HUES64 (cell line): ENCODE data around the gene CHN2.

Source experiments
- H3K27ac ChIP-seq: 2 replicates; pipeline ENCODE4 v1.7.0; 2013; ENCODE audit warnings: low read depth, low read length, inconsistent platforms
- H3K27me3 ChIP-seq: 2 replicates; pipeline ENCODE4 v1.6.1; 2013; ENCODE audit warnings: mild to moderate bottlenecking, low read length; ENCODE audit not compliant: insufficient read depth
- H3K36me3 ChIP-seq: 2 replicates; pipeline ENCODE4 v1.6.1; 2013; ENCODE audit warnings: mild to moderate bottlenecking, low read length; ENCODE audit not compliant: insufficient read depth
- H3K4me1 ChIP-seq: 2 replicates; pipeline ENCODE4 v1.6.1; 2013; ENCODE audit warnings: mild to moderate bottlenecking, low read length, moderate library complexity; ENCODE audit not compliant: insufficient read depth
- H3K4me3 ChIP-seq: 2 replicates; pipeline ENCODE4 v1.5.1; 2013; ENCODE audit warnings: mild to moderate bottlenecking, low read length, moderate library complexity
- H3K9ac ChIP-seq: 2 replicates; pipeline ENCODE4 v1.6.1; 2013; ENCODE audit warnings: mild to moderate bottlenecking, low read depth, low read length
- H3K9me3 ChIP-seq: 2 replicates; pipeline ENCODE4 v1.6.1; 2013; ENCODE audit warnings: low read depth, low read length; ENCODE audit not compliant: insufficient read depth
- WGBS: fragments of 150-250, 120-280 bp; methylation state at CpG from one replicate; pipeline ENCODE4 v1.1.7; 2013; ENCODE audit warnings: missing lambda C conversion rate; 5-methylcytosine and 5-hydroxymethylcytosine counted together

Gene CHN2

DNA sequence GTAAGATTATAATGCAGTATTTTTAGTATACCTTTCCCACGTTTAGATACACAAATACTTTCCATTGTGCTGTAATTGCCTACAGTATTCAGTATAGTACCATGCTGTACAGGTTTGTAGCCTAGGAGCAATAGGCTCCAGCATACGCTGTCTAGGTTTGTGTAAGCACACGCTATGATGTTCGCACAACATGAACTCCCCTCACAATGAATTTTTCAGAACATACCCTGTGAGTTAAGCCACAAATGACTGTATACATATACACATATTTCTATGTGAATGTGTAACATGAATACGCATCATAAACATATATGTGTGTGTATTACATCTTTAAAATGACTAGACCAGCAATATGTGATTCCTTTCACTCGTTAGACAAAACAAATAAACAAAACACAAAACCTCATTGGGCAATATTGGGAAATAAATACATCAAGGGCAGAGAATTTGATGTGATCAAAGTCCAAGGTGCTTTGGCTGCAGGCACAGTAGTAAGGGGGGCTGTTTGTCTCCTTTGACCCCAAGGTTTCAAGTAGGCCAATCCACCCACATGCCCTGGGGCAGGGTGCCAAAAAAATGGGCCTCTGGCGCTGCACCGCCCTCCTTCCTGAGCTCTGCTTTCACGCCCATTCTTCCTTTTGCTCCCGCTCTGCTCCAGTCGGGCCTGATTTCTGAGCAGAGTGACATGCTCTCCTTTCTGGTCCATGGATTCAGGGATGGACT, 33.9 kb downstream of the CHN2 start:
- Histone ChIP-seq H3K9me3 (no peaks in the 10 kb centered on the region), H3K27me3 (no peaks in the 10 kb centered on the region), H3K9ac (no peak overlapping the region), H3K36me3 (no peaks in the 10 kb centered on the region), H3K27ac (no peak overlapping the region), H3K4me3 (no peak overlapping the region), H3K4me1 (peaks cover 11% of the 10 kb centered on the region; the same call in 1 of the 2 replicates)
- WGBS: 93% methylated on average over 9 of the region's 11 CpGs

DNA sequence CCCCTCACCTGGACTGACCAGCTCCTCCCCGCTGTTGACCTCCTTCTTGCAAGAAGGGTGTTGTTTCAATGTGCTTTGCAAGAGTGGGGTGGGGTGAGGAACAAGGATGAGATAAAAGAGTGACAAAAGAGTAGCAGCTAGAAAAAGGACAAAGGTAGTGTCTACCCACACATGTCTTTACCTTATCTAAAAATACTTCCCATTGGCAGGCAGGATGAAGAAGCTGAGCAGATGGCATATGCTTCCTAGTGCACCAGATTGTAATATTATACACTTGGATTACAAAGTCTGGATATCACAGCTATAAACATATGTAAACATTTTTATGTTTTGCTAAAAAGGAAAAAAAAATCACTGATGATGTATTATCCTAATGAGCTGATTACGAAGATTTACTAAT, 34.5 kb downstream of the CHN2 start:
- no peaks in the 10 kb centered on the region for H3K36me3 ChIP-seq
- H3K4me3 ChIP-seq: no peak overlapping the region
- no peak overlapping the region for H3K27ac ChIP-seq
- H3K9me3 ChIP-seq: no peaks in the 10 kb centered on the region
- 86% methylated on average over 1 of the region's 2 CpGs for WGBS
- H3K4me1 ChIP-seq: peaks cover 11% of the 10 kb centered on the region; the same call in 1 of the 2 replicates
- no peaks in the 10 kb centered on the region for H3K27me3 ChIP-seq
- no peak overlapping the region for H3K9ac ChIP-seq

DNA sequence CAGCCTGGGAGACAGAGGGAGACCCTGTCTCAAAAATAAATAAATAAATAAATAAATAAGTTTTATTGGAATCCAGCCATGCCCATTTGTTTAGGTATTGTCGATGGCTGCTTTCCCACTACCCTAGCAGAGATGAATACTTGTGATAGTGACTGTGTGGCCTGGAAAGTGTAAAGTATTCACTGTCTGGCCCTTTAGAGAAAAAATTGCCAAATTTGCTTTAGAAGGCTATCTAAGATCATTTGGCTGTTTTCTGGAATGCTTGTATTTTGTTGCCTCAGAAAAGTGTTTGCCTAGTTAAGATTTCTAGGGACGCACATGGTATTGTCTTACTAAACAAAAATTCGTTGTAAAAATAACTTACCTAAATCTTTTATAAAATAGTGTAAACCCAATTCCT, 35.4 kb downstream of the CHN2 start:
- no peak overlapping the region for H3K9ac ChIP-seq
- H3K36me3 ChIP-seq: no peaks in the 10 kb centered on the region
- no peaks in the 10 kb centered on the region for H3K27me3 ChIP-seq
- no peak overlapping the region for H3K27ac ChIP-seq
- no peak overlapping the region for H3K4me3 ChIP-seq
- H3K9me3 ChIP-seq: no peaks in the 10 kb centered on the region
- WGBS: 91% methylated on average over 3 of the region's 3 CpGs
- peaks cover 11% of the 10 kb centered on the region; the same call in 1 of the 2 replicates for H3K4me1 ChIP-seq

DNA sequence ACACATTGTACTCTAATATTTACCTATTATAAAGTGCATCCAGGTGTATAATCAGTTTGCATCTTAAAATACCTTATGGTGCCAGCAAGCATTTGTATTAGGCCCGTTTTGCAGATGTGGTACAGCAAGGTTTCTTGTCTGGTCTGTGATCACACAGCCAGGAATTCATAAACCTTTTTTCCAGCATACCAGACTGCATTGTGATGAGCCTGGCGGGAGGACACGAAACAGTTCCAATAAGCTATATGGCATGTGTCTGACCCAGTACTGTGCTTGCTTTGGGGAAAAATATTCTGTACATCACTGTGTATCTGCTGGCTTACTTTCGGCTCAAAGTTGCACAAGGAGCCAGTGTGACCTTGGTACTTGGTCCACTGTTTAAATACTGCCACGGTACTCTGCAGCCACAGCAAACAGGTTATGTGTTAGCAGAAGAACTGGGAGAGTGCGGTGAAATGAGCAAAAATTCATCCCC, 36.3 kb downstream of the CHN2 start:
- WGBS: 93% methylated on average over 6 of the region's 6 CpGs
- no peaks in the 10 kb centered on the region for H3K9me3 ChIP-seq

DNA sequence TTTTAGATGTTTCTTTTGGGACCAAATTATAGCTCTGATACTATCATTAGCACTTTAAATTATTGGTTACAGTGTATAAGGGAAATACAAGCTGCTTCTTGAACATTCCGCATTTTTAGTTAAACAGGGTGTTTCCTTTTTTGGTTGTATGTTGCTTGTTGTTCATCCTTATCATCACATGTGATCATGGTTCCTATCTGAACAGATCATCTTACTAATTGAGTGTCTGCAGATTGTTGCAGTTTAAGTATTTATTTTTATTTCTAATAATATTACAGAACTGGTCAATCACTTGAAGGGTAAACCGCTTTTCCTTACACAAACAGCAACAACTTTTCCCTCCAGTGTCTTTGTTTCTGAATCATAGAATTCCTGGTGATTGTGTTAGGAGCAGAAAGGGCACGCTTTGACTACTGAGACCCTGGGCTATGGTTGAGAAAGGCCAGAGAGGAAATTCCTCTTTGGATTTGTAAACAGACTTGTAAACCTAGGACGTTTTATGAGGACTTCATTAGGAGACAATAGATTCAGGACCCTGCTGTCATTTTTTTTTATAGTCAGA, 37.2 kb downstream of the CHN2 start:
- H3K4me1 ChIP-seq: peaks cover 11% of the 10 kb centered on the region; the same call in 1 of the 2 replicates
- no peaks in the 10 kb centered on the region for H3K27me3 ChIP-seq
- no peak overlapping the region; the same call in 1 of the 2 replicates for H3K9ac ChIP-seq
- WGBS: 49% methylated on average over 2 of the region's 4 CpGs
- H3K4me3 ChIP-seq: no peak overlapping the region
- no peaks in the 10 kb centered on the region for H3K9me3 ChIP-seq
- no peak overlapping the region for H3K27ac ChIP-seq
- no peaks in the 10 kb centered on the region for H3K36me3 ChIP-seq

More for the DNA sequence above, 36.3 kb downstream of the CHN2 start:
- no peak overlapping the region for H3K9ac ChIP-seq
- H3K27me3 ChIP-seq: no peaks in the 10 kb centered on the region
- H3K36me3 ChIP-seq: no peaks in the 10 kb centered on the region
- H3K4me1 ChIP-seq: peaks cover 11% of the 10 kb centered on the region; the same call in 1 of the 2 replicates
- no peak overlapping the region for H3K27ac ChIP-seq
- no peak overlapping the region for H3K4me3 ChIP-seq

DNA sequence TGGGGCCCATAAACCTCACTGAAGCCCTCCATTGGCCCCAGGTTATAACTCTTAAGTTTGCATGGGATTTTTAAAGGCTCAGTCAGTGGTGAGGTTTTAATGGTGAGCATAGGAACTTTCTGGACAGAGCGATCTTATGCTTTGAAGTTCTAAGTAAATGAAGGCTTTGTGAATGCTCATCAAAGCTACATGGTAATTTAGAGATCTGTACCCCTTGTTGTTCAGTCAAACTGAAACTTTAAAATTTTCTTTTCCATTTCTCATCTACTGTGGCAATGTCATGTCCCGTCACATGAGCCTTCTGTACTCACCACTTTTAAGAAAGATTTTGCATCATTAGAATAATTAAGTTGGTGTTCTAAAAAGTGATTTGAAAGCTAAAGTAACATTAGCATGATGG, 39.9 kb downstream of the CHN2 start:
- no peaks in the 10 kb centered on the region for H3K9me3 ChIP-seq
- peaks cover 11% of the 10 kb centered on the region; the same call in 1 of the 2 replicates for H3K4me1 ChIP-seq
- WGBS: 100% methylated on average over 2 of the region's 2 CpGs
- no peak overlapping the region for H3K4me3 ChIP-seq
- H3K36me3 ChIP-seq: no peaks in the 10 kb centered on the region
- H3K27me3 ChIP-seq: no peaks in the 10 kb centered on the region
- no peak overlapping the region for H3K27ac ChIP-seq
- no peak overlapping the region for H3K9ac ChIP-seq

DNA sequence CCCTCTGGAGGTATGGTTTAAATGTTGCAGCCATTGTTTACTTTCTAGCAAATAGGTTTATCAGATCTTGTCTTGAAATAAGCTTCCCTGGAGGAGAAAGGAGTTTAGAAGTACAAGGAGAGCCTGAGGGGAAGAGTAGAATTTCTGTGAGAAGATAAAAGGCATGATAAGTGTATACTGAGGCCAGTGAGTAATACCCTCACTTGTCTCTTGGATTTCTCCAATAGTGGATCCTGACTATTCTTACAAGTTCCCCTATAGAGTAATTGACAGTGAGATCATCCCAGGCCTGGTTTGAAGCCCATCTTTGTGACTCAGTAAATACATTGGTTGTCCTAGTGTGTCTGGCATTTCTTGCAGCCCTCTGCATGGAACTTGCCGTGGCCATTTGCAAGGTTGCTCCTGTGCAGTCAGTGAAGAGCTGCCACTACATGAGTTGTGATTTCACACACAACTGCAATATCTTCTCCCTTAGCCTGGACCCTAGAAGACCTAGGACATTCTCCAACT, 41.6 kb downstream of the CHN2 start:
- Histone ChIP-seq H3K36me3 (no peaks in the 10 kb centered on the region), H3K9me3 (0 out of 2 replicates have a peak, but pooled peaks cover under 1% of the 10 kb centered on the region), H3K27ac (no peak overlapping the region), H3K4me3 (no peak overlapping the region), H3K9ac (no peak overlapping the region), H3K4me1 (peaks cover 11% of the 10 kb centered on the region; the same call in 1 of the 2 replicates), H3K27me3 (no peaks in the 10 kb centered on the region)
- WGBS: 95% methylated on average over 1 of the region's 1 CpG

DNA sequence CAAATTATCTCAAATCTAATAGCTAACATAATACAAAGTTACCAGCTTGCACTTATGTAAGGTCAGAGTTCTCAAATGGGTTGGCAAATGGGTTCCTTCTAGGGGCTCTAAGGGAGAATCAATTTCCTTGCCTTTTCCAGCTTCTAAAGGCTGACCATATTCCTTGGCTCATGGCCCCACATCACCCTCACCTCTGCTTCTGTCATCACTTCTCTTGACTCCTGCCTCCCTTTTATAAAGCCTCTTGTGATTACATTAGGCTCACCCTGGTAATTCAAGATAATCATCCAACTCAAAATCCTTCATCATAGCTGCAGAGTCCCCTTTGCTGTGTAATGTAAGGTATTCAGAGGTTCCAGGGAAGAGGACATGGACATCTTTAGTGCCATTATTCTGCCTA, 42.1 kb downstream of the CHN2 start:
- no peaks in the 10 kb centered on the region for H3K36me3 ChIP-seq
- peaks cover 7% of the 10 kb centered on the region; the same call in 1 of the 2 replicates for H3K4me1 ChIP-seq
- 0 out of 2 replicates have a peak, but pooled peaks cover 3% of the 10 kb centered on the region for H3K9me3 ChIP-seq
- no peak overlapping the region for H3K27ac ChIP-seq
- no peak overlapping the region for H3K9ac ChIP-seq
- no peak overlapping the region for H3K4me3 ChIP-seq
- H3K27me3 ChIP-seq: no peaks in the 10 kb centered on the region

DNA sequence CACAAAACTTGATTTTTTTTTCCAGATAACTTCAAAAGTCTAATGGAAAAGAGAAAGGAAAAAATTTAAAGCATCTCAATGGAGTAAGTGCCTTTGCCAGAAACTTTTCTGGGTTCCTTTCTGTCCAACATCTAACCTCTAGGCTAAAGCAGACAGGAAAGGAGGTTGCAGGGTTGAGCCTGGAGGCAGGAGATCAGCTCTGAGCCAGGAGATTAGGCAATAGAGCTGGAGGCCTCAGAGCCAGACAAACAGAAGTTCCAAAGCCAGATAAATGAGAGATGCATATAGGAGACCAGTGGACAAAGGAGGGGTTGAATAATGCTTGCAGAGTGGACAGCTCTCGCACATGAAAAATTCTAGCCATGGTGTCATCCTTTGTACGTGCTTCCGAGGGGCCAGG, 42.9 kb downstream of the CHN2 start:
- H3K4me3 ChIP-seq: no peak overlapping the region

DNA sequence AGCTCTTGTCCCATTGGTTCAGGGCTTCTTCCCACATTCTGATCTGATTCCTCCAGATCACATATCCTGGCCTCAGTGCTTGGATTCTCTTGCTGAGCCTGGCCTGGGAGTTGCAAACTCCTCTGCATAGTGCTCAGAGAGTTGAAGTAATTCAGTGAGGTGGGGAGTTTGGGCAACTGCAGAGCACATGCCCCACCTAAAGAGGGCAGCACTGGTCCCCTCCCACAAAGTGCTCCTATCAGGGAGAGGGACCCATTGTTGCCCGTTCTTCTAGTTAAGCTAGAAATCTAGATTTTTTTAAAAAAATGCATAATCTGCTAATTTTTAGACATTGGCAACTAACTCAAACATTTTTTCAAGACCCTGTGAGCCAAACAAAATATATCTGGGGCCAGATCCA, 45.1 kb downstream of the CHN2 start:
- Histone ChIP-seq H3K36me3 (no peaks in the 10 kb centered on the region), H3K4me1 (peaks cover 6% of the 10 kb centered on the region; the same call in 1 of the 2 replicates), H3K9me3 (0 out of 2 replicates have a peak, but pooled peaks cover 3% of the 10 kb centered on the region), H3K4me3 (no peak overlapping the region), H3K27ac (no peak overlapping the region), H3K9ac (no peak overlapping the region), H3K27me3 (no peaks in the 10 kb centered on the region)
- WGBS: no CpG with 5 or more reads among the region's 1 CpG

More for the DNA sequence above, 42.9 kb downstream of the CHN2 start:
- H3K27ac ChIP-seq: no peak overlapping the region
- WGBS: 93% methylated on average over 3 of the region's 3 CpGs
- H3K36me3 ChIP-seq: no peaks in the 10 kb centered on the region
- H3K27me3 ChIP-seq: no peaks in the 10 kb centered on the region
- 0 out of 2 replicates have a peak, but pooled peaks cover 3% of the 10 kb centered on the region for H3K9me3 ChIP-seq
- no peaks in the 10 kb centered on the region for H3K4me1 ChIP-seq
- no peak overlapping the region for H3K9ac ChIP-seq

DNA sequence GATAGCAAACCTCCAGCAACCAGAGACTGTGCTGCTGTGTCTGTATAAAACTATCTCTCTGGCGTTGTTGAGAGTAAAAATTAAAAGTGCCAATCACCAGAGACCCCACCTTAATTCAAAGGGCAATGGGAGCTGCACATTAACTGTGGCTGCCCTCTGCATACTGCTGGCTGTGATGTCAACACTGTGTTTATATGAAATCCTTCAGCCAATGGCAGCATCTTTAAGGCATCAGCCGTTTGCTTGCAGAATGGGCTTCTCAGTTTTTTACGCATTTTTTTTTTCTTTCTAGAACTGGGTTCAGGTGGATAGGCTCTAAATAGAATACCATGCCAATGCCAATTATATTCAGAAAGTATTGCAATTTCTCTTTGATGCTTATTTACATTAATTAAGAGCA, 47.7 kb downstream of the CHN2 start:
- WGBS: 92% methylated on average over 3 of the region's 3 CpGs
- 0 out of 2 replicates have a peak, but pooled peaks cover 3% of the 10 kb centered on the region for H3K9me3 ChIP-seq

More for the DNA sequence above, 47.7 kb downstream of the CHN2 start:
- H3K27me3 ChIP-seq: no peaks in the 10 kb centered on the region
- H3K4me1 ChIP-seq: peaks cover 6% of the 10 kb centered on the region; the same call in 1 of the 2 replicates
- H3K27ac ChIP-seq: no peak overlapping the region
- H3K4me3 ChIP-seq: no peak overlapping the region
- no peak overlapping the region for H3K9ac ChIP-seq
- no peaks in the 10 kb centered on the region for H3K36me3 ChIP-seq
